ENCODE results near the gene TSC2. TPM values are rescaled to one million over a fixed set of nuclear protein-coding genes. Genes with fewer than 3 reads are reported as not detected.

TSC2 gene
- total and polyA plus RNA-seq, 4 donors, result 23.3 to 51.2 (median 28.7) TPM

DNA sequence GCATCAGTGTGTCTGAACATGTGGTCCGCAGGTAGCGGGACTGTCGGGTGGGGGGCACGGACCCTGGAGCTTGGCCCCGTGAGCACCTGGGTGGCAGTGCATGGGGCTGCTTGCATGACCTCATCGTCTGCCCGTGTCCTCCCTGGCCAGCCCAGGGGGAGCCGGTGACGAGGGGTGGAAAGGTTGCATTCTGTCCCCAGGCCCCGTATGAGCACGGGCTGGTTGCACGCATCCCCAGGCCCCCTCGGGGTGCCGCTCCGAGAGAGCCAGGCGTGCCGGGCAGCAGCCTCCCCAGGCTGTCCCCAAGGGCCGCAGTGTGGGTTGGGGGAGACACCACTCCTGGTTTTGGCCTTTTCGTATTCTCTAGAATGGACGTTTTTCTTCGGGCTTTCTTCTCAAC is 29.9 kb downstream of the TSC2 start:
- Histone ChIP-seq H3K27ac (ENCODE audit: low read depth in 1 of 2, low read length in 2 of 2) (no peak overlapping the region), H3K36me3 (ENCODE audit: control insufficient read depth in 4 of 4, insufficient read depth in 3 of 4, low read depth in 1 of 4, low read length in 3 of 4) (peaks cover 0 to 53% (median 18%) of the 10 kb centered on the region in 4 donors), H3K9me3 (ENCODE audit: control insufficient read depth in 4 of 4, low read length in 3 of 4) (no peaks in the 10 kb centered on the region), H3K27me3 (ENCODE audit: control insufficient read depth in 4 of 4, insufficient read depth in 4 of 4, low read length in 3 of 4) (no peaks in the 10 kb centered on the region), H3K9ac (ENCODE audit: low read depth in 1 of 2, low read length in 2 of 2) (no peak overlapping the region), H3K4me1 (ENCODE audit: control insufficient read depth in 4 of 4, insufficient read depth in 4 of 4, low read length in 3 of 4) (peaks cover 2 to 13% (median 7%) of the 10 kb centered on the region in 4 donors), H3K4me3 (ENCODE audit: low read depth in 1 of 3, low read length in 3 of 3) (no peak overlapping the region)
- no peak for DNase-seq (ENCODE audit: low spot score)
- TF ChIP-seq FOXA1 (IDR thresholded peaks at IDR 0.05) (no peak), NR2F2 (IDR thresholded peaks at IDR 0.05) (no peak), RXRA (IDR thresholded peaks at IDR 0.05) (no peak), HNF4G (IDR thresholded peaks at IDR 0.05) (no peak), RAD21 (IDR thresholded peaks at IDR 0.05) (no peak), EGR1 (IDR thresholded peaks at IDR 0.05; ENCODE audit: low read depth in 2 of 2) (no peak)
- TF ChIP-seq, protein P1, sequence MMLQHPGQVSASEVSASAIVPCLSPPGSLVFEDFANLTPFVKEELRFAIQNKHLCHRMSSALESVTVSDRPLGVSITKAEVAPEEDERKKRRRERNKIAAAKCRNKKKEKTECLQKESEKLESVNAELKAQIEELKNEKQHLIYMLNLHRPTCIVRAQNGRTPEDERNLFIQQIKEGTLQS (IDR thresholded peaks at IDR 0.05), result no peak
- TF ChIP-seq, protein P2, sequence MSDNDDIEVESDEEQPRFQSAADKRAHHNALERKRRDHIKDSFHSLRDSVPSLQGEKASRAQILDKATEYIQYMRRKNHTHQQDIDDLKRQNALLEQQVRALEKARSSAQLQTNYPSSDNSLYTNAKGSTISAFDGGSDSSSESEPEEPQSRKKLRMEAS (IDR thresholded peaks at IDR 0.05), result no peak
- TF ChIP-seq, protein P3, sequence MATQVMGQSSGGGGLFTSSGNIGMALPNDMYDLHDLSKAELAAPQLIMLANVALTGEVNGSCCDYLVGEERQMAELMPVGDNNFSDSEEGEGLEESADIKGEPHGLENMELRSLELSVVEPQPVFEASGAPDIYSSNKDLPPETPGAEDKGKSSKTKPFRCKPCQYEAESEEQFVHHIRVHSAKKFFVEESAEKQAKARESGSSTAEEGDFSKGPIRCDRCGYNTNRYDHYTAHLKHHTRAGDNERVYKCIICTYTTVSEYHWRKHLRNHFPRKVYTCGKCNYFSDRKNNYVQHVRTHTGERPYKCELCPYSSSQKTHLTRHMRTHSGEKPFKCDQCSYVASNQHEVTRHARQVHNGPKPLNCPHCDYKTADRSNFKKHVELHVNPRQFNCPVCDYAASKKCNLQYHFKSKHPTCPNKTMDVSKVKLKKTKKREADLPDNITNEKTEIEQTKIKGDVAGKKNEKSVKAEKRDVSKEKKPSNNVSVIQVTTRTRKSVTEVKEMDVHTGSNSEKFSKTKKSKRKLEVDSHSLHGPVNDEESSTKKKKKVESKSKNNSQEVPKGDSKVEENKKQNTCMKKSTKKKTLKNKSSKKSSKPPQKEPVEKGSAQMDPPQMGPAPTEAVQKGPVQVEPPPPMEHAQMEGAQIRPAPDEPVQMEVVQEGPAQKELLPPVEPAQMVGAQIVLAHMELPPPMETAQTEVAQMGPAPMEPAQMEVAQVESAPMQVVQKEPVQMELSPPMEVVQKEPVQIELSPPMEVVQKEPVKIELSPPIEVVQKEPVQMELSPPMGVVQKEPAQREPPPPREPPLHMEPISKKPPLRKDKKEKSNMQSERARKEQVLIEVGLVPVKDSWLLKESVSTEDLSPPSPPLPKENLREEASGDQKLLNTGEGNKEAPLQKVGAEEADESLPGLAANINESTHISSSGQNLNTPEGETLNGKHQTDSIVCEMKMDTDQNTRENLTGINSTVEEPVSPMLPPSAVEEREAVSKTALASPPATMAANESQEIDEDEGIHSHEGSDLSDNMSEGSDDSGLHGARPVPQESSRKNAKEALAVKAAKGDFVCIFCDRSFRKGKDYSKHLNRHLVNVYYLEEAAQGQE (IDR thresholded peaks at IDR 0.05), result no peak
- TF ChIP-seq, protein P4, sequence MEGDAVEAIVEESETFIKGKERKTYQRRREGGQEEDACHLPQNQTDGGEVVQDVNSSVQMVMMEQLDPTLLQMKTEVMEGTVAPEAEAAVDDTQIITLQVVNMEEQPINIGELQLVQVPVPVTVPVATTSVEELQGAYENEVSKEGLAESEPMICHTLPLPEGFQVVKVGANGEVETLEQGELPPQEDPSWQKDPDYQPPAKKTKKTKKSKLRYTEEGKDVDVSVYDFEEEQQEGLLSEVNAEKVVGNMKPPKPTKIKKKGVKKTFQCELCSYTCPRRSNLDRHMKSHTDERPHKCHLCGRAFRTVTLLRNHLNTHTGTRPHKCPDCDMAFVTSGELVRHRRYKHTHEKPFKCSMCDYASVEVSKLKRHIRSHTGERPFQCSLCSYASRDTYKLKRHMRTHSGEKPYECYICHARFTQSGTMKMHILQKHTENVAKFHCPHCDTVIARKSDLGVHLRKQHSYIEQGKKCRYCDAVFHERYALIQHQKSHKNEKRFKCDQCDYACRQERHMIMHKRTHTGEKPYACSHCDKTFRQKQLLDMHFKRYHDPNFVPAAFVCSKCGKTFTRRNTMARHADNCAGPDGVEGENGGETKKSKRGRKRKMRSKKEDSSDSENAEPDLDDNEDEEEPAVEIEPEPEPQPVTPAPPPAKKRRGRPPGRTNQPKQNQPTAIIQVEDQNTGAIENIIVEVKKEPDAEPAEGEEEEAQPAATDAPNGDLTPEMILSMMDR (IDR thresholded peaks at IDR 0.05; ENCODE audit: low read depth, low read length, missing input control), result no peak
- WGBS, result 95% methylated on average over 21 of the region's 21 CpGs

DNA sequence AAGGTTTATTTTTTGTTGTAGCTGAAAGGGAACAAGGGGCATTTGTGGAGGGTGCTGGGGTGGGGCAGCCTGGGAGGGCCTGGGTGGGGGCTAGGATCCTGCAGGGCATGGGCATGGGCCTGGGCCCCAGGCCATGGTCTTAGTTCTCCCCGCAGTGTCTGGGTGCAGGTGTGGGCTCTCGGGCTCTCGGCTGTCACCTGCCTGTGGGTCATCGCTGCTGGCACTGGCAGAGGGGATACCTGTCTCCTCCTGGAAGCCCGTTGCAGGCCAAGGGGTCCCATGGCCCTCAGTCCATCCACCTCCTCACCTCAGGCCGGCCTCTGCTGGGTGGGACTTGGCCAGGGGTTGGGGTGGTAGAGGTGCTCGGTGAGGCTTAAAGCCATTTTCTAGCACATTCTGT is 30.3 kb downstream of the TSC2 start:
- peaks cover 0 to 49% (median 14%) of the 10 kb centered on the region in 4 donors for H3K36me3 ChIP-seq (ENCODE audit: control insufficient read depth in 4 of 4, insufficient read depth in 3 of 4, low read depth in 1 of 4, low read length in 3 of 4)
- no peaks in the 10 kb centered on the region for H3K9me3 ChIP-seq (ENCODE audit: control insufficient read depth in 4 of 4, low read length in 3 of 4)
- H3K9ac ChIP-seq (ENCODE audit: low read depth in 1 of 2, low read length in 2 of 2), result no peak overlapping the region
- H3K4me3 ChIP-seq (ENCODE audit: low read depth in 1 of 3, low read length in 3 of 3), result no peak overlapping the region
- no peaks in the 10 kb centered on the region for H3K27me3 ChIP-seq (ENCODE audit: control insufficient read depth in 4 of 4, insufficient read depth in 4 of 4, low read length in 3 of 4)
- peaks cover 2 to 17% (median 7%) of the 10 kb centered on the region in 4 donors for H3K4me1 ChIP-seq (ENCODE audit: control insufficient read depth in 4 of 4, insufficient read depth in 4 of 4, low read length in 3 of 4)
- no peak for DNase-seq (ENCODE audit: low spot score)
- WGBS, result 98% methylated on average over 7 of the region's 7 CpGs
- H3K27ac ChIP-seq (ENCODE audit: low read depth in 1 of 2, low read length in 2 of 2), result no peak overlapping the region
- no peak for TF ChIP-seq FOXA2 (IDR thresholded peaks at IDR 0.05)
- TF ChIP-seq, protein P3 (IDR thresholded peaks at IDR 0.05), result no peak
- TF ChIP-seq RAD21 (IDR thresholded peaks at IDR 0.05), result no peak
- no peak for TF ChIP-seq FOXA1 (IDR thresholded peaks at IDR 0.05)
- TF ChIP-seq, protein P4 (IDR thresholded peaks at IDR 0.05; ENCODE audit: low read depth, low read length, missing input control), result no peak
- TF ChIP-seq RXRA (IDR thresholded peaks at IDR 0.05), result no peak
- TF ChIP-seq, protein P2 (IDR thresholded peaks at IDR 0.05), result no peak
- no peak for TF ChIP-seq HNF4A (conservative IDR thresholded peaks at IDR 0.05)
- TF ChIP-seq, protein P5, sequence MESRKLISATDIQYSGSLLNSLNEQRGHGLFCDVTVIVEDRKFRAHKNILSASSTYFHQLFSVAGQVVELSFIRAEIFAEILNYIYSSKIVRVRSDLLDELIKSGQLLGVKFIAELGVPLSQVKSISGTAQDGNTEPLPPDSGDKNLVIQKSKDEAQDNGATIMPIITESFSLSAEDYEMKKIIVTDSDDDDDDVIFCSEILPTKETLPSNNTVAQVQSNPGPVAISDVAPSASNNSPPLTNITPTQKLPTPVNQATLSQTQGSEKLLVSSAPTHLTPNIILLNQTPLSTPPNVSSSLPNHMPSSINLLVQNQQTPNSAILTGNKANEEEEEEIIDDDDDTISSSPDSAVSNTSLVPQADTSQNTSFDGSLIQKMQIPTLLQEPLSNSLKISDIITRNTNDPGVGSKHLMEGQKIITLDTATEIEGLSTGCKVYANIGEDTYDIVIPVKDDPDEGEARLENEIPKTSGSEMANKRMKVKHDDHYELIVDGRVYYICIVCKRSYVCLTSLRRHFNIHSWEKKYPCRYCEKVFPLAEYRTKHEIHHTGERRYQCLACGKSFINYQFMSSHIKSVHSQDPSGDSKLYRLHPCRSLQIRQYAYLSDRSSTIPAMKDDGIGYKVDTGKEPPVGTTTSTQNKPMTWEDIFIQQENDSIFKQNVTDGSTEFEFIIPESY (IDR thresholded peaks at IDR 0.05), result no peak
- TF ChIP-seq SP1 (IDR thresholded peaks at IDR 0.05), result no peak
- TF ChIP-seq, protein P1 (IDR thresholded peaks at IDR 0.05), result no peak
- TF ChIP-seq GABPA (IDR thresholded peaks at IDR 0.05 in 1 of 2, conservative IDR thresholded peaks at IDR 0.05 in 1 of 2), result no peak
- TF ChIP-seq NR2F2 (IDR thresholded peaks at IDR 0.05), result no peak
- no peak for TF ChIP-seq HNF4G (IDR thresholded peaks at IDR 0.05)
- no peak for TF ChIP-seq TAF1 (conservative IDR thresholded peaks at IDR 0.05)

Measured in liver (tissue), 9 donors.